Activated CD4-positive, CD25-positive, alpha-beta regulatory T cell treated with anti-CD3 and anti-CD28 coated beads, Interleukin-2, amount 50 U/mL, for 72 hours (primary cell): Measurements from ENCODE around the gene DBH.
"Not testable (repeated sequence)": the region's sequence is repeated elsewhere in the genome, so short reads cannot be mapped to it uniquely, and the experiment has no call there.

Experiments used
- DNase-seq: peaks from one replicate; pipeline ENCODE4 v3.0.0; 2021

The DBH gene

GRCh38 chr9:133670466-133670865 is 34.3 kb downstream of the DBH start:
- DNase-seq, result no peak

- no peak for DNase-seq
These were observed 35.2 kb downstream of the DBH start for GRCh38 chr9:133671371-133671770.

- no peak for DNase-seq
These were observed 36.5 kb downstream of the DBH start for GRCh38 chr9:133672503-133673257.

- no peak for DNase-seq
These were observed 37.1 kb downstream of the DBH start for GRCh38 chr9:133673258-133673655.

GRCh38 chr9:133674091-133674490 is 37.9 kb downstream of the DBH start:
- no peak for DNase-seq

- DNase-seq, result not testable (repeated sequence)
These were observed 39.6 kb downstream of the DBH start for GRCh38 chr9:133675796-133676195.

GRCh38 chr9:133676450-133676849 is 40.3 kb downstream of the DBH start:
- DNase-seq, result no peak

GRCh38 chr9:133677126-133678010 is 41.2 kb downstream of the DBH start:
- peak; percentile 41 for DNase-seq

- DNase-seq, result no peak
These were observed 42.9 kb downstream of the DBH start for GRCh38 chr9:133679056-133679455.

GRCh38 chr9:133679466-133680061 is 43.4 kb downstream of the DBH start:
- no peak for DNase-seq

- DNase-seq, result no peak
These were observed 44.2 kb downstream of the DBH start for GRCh38 chr9:133680250-133680975.

GRCh38 chr9:133680976-133681657 is 45.0 kb downstream of the DBH start:
- no peak for DNase-seq

GRCh38 chr9:133681658-133682306 is 45.6 kb downstream of the DBH start:
- DNase-seq, result no peak

GRCh38 chr9:133682818-133683585 is 46.8 kb downstream of the DBH start:
- DNase-seq, result no peak

- peak; percentile 56 for DNase-seq
These were observed 47.5 kb downstream of the DBH start for GRCh38 chr9:133683586-133684120.

- DNase-seq, result no peak
These were observed 48.2 kb downstream of the DBH start for GRCh38 chr9:133684121-133684935.

- DNase-seq, result no peak
These were observed 48.8 kb downstream of the DBH start for GRCh38 chr9:133684936-133685361.

- DNase-seq, result no peak
These were observed 49.8 kb downstream of the DBH start for GRCh38 chr9:133685653-133686609.
